EH (cell line): ENCODE measurements around the gene MAT2B.
"Not testable (repeated sequence)": the region's sequence is repeated elsewhere in the genome, so short reads cannot be mapped to it uniquely, and the experiment has no call there.

ENCODE experiments used
- DNase-seq: peaks from one replicate; pipeline ENCODE4 v3.0.0-alpha.2; 2015; ENCODE audit warnings: low read depth

Gene MAT2B

GRCh38 chr5:163503106-163504078 is 2.0 kb upstream of the MAT2B start:
- peak; percentile 85 for DNase-seq

GRCh38 chr5:163504079-163504931 is 1.1 kb upstream of the MAT2B start:
- DNase-seq, result peak; percentile 61

- no peak for DNase-seq
Observed at GRCh38 chr5:163505049-163505367, 411 bp upstream of the MAT2B start.

- no peak for DNase-seq
Observed at GRCh38 chr5:163506095-163506457, 657 bp downstream of the MAT2B start.

GRCh38 chr5:163506726-163507125 is 1.3 kb downstream of the MAT2B start:
- DNase-seq, result peak; percentile 56

- DNase-seq, result no peak
Observed at GRCh38 chr5:163508753-163509152, 3.3 kb downstream of the MAT2B start.

- DNase-seq, result peak; percentile 64
Observed at GRCh38 chr5:163509291-163509951, 4.0 kb downstream of the MAT2B start.

GRCh38 chr5:163512526-163512925 is 7.1 kb downstream of the MAT2B start:
- no peak for DNase-seq

GRCh38 chr5:163525096-163525495 is 19.7 kb downstream of the MAT2B start:
- DNase-seq, result no peak

- DNase-seq, result no peak
Observed at GRCh38 chr5:163529698-163530097, 24.3 kb downstream of the MAT2B start.

- no peak for DNase-seq
Observed at GRCh38 chr5:163531272-163531671, 25.9 kb downstream of the MAT2B start.

- DNase-seq, result no peak
Observed at GRCh38 chr5:163532171-163533084, 27.0 kb downstream of the MAT2B start.

GRCh38 chr5:163533223-163533622 is 27.8 kb downstream of the MAT2B start:
- no peak for DNase-seq

- DNase-seq, result no peak
Observed at GRCh38 chr5:163534492-163535094, 29.2 kb downstream of the MAT2B start.

- DNase-seq, result no peak
Observed at GRCh38 chr5:163535290-163535689, 29.9 kb downstream of the MAT2B start.

- not testable (repeated sequence) for DNase-seq
Observed at GRCh38 chr5:163536442-163536841, 31.0 kb downstream of the MAT2B start.

GRCh38 chr5:163540696-163541095 is 35.3 kb downstream of the MAT2B start:
- DNase-seq, result no peak

- DNase-seq, result no peak
Observed at GRCh38 chr5:163542771-163543170, 37.4 kb downstream of the MAT2B start.

- no peak for DNase-seq
Observed at GRCh38 chr5:163544041-163544440, 38.6 kb downstream of the MAT2B start.

- no peak for DNase-seq
Observed at GRCh38 chr5:163544836-163545235, 39.4 kb downstream of the MAT2B start.

- DNase-seq, result no peak
Observed at GRCh38 chr5:163548649-163549048, 43.2 kb downstream of the MAT2B start.
